Type B pancreatic cell (in vitro differentiated cells): Measurements from ENCODE around the gene KRT77. TPM values are rescaled to one million over a fixed set of nuclear protein-coding genes. Genes with fewer than 3 reads are reported as not detected.
A peak's percentile ranks its signal among the peaks of the same experiment; 100 is the strongest.

Experiments used
- DNase-seq: peaks from one replicate; pipeline ENCODE4 v3.0.0; 2021; ENCODE audit warnings: mixed read lengths; ENCODE audit not compliant: unreplicated experiment; ENCODE audit errors: extremely low spot score
- H3K27ac Mint-ChIP-seq: 2 replicates; pipeline ENCODE4 v1.8.0; 2021; ENCODE audit warnings: mild to moderate bottlenecking, mixed read lengths
- H3K27me3 Mint-ChIP-seq: 2 replicates; pipeline ENCODE4 v1.8.0; 2021; ENCODE audit warnings: mixed read lengths
- H3K36me3 Mint-ChIP-seq: 2 replicates; pipeline ENCODE4 v1.8.0; 2021; ENCODE audit warnings: mixed read lengths
- H3K4me1 Mint-ChIP-seq: one replicate; pipeline ENCODE4 v1.8.0; 2021; ENCODE audit warnings: mixed read lengths; ENCODE audit not compliant: unreplicated experiment
- H3K4me3 Mint-ChIP-seq: 2 replicates; pipeline ENCODE4 v1.8.0; 2021; ENCODE audit warnings: mild to moderate bottlenecking, mixed read lengths
- H3K9me3 Mint-ChIP-seq: 2 replicates; pipeline ENCODE4 v1.8.0; 2021; ENCODE audit warnings: mixed read lengths
- total RNA-seq: library from RNA; stranded (reverse); gene quantifications from 2 replicates; pipeline ENCODE4 v1.2.1, GENCODE V29; 2021; ENCODE audit warnings: low replicate concordance
- TF ChIP-seq, protein P1 (sequence below): fragments of 200-600 bp; sonication (generic); conservative IDR thresholded peaks from 2 replicates; pipeline ENCODE4 v1.5.0; 2021; ENCODE audit warnings: antibody characterized with exemption, mild to moderate bottlenecking

Gene KRT77
- total RNA-seq, 1 donor from 2014 or later: 0.27 TPM

- TF ChIP-seq, protein P1, sequence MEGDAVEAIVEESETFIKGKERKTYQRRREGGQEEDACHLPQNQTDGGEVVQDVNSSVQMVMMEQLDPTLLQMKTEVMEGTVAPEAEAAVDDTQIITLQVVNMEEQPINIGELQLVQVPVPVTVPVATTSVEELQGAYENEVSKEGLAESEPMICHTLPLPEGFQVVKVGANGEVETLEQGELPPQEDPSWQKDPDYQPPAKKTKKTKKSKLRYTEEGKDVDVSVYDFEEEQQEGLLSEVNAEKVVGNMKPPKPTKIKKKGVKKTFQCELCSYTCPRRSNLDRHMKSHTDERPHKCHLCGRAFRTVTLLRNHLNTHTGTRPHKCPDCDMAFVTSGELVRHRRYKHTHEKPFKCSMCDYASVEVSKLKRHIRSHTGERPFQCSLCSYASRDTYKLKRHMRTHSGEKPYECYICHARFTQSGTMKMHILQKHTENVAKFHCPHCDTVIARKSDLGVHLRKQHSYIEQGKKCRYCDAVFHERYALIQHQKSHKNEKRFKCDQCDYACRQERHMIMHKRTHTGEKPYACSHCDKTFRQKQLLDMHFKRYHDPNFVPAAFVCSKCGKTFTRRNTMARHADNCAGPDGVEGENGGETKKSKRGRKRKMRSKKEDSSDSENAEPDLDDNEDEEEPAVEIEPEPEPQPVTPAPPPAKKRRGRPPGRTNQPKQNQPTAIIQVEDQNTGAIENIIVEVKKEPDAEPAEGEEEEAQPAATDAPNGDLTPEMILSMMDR: no peak
- H3K9me3 Mint-ChIP-seq: no peaks in the 10 kb centered on the region
- H3K27me3 Mint-ChIP-seq: peaks cover 76% of the 10 kb centered on the region
- H3K4me1 Mint-ChIP-seq: peaks cover 13% of the 10 kb centered on the region
- no peak for DNase-seq
- no peaks in the 10 kb centered on the region for H3K36me3 Mint-ChIP-seq
- peak overlapping the region; percentile 17 for H3K4me3 Mint-ChIP-seq
- no peak overlapping the region for H3K27ac Mint-ChIP-seq
These were observed 13.4 kb downstream of the KRT77 start for GRCh38 chr12:52689936-52690335.

- no peak overlapping the region for H3K27ac Mint-ChIP-seq
- H3K36me3 Mint-ChIP-seq: no peaks in the 10 kb centered on the region
- no peak for DNase-seq
- peaks cover 75% of the 10 kb centered on the region for H3K27me3 Mint-ChIP-seq
- no peak overlapping the region for H3K4me3 Mint-ChIP-seq
- H3K4me1 Mint-ChIP-seq: peaks cover 13% of the 10 kb centered on the region
- no peaks in the 10 kb centered on the region for H3K9me3 Mint-ChIP-seq
- TF ChIP-seq, protein P1: no peak
These were observed 14.1 kb downstream of the KRT77 start for GRCh38 chr12:52689239-52689638.

DNA sequence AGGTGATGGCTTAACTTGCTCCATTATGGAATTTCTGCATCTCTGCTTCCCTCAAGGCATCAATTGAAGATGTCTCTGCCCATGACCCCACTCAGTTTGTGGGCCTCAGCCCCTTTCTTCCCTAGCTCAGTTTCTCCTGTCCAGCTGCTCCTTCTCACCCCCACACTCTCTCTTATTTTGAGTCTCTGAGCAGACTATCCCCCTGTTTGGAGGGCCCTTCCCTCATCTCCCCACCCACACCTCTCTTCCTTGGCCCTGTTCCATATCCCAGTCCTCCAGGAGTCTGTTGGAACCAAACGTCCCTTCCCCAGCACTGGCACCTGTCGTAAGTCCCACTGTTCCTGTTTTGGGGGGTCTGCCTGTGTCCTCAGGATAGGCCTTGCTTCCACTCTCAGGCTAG is 14.8 kb downstream of the KRT77 start:
- Mint-ChIP-seq H3K9me3 (no peaks in the 10 kb centered on the region), H3K27ac (no peak overlapping the region), H3K4me3 (no peak overlapping the region), H3K36me3 (no peaks in the 10 kb centered on the region), H3K27me3 (peaks cover 73% of the 10 kb centered on the region), H3K4me1 (peaks cover 13% of the 10 kb centered on the region)
- TF ChIP-seq, protein P1: no peak
- DNase-seq: no peak

GRCh38 chr12:52687497-52688385 is 15.6 kb downstream of the KRT77 start:
- peaks cover 13% of the 10 kb centered on the region for H3K4me1 Mint-ChIP-seq
- H3K4me3 Mint-ChIP-seq: no peak overlapping the region
- H3K27me3 Mint-ChIP-seq: peaks cover 69% of the 10 kb centered on the region
- no peaks in the 10 kb centered on the region for H3K9me3 Mint-ChIP-seq
- H3K27ac Mint-ChIP-seq: peak overlapping the region; percentile 54
- DNase-seq: no peak
- no peaks in the 10 kb centered on the region for H3K36me3 Mint-ChIP-seq
- TF ChIP-seq, protein P1: no peak

- no peak overlapping the region for H3K4me3 Mint-ChIP-seq
- H3K9me3 Mint-ChIP-seq: no peaks in the 10 kb centered on the region
- H3K4me1 Mint-ChIP-seq: peaks cover 13% of the 10 kb centered on the region
- TF ChIP-seq, protein P1: no peak
- no peak for DNase-seq
- H3K36me3 Mint-ChIP-seq: no peaks in the 10 kb centered on the region
- no peak overlapping the region for H3K27ac Mint-ChIP-seq
- peaks cover 61% of the 10 kb centered on the region for H3K27me3 Mint-ChIP-seq
These were observed 16.4 kb downstream of the KRT77 start for GRCh38 chr12:52686756-52687487.
